ENCODE measurements around the gene ID3. TPM values are rescaled to one million over a fixed set of nuclear protein-coding genes. Genes with fewer than 3 reads are reported as not detected.

ID3 gene
- total and polyA plus RNA-seq, 2 of the 8 experiments (the other 6 are each of a cell fraction or from before 2014, with no cell fraction given) = 240 to 304 TPM

DNA sequence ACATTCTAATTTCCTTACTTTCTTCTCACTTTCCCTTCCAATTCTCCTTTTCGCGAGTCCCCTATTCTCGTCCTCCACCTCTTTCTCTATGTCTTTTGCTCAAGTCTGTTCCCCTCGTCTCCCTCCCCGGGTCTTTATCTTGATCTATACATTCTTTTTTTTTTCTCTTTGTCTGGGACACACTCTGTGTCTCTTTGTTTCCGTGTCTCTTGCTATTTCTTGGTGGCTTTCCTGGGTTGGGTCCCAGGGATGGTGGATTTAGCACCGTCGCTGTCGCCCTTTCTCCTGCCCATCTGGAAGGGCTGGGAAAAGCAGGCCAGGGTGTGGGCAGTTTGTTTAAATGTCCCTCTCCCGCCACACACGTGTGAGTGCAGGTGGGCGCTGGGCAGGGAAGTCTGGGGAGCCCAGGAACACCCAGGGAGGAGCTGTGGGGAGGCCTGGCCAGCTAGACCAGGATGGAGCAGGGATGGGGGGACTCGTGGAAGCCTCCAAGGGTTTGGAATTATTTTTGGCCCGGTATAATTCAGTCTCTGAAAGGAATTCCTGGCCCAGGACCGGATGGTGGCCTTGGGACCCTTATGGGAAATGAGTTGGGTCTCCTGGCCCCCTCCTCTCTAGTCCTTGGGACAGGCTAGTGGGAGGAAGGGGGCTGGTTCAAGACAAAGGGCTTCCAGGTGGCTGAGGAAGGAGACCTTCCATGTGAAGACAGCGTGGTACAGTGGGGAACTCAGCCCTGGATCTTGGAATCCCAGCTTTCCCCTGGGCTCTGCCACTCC is 9.5 kb upstream of the ID3 start:
- DNase-seq (ENCODE audit: low read depth in 1 of 2, low spot score in 2 of 2) = no peak

More for the DNA sequence above, 9.5 kb upstream of the ID3 start:
- Histone ChIP-seq H4K5ac (ENCODE audit: insufficient read length, low read depth, low read length) (peak overlapping the region; percentile 81), H2BK120ac (replicated peaks; ENCODE audit: low read depth, low read length) (peak overlapping the region; percentile 78), H2AK5ac (ENCODE audit: low read depth, low read length) (no peak overlapping the region; the same call in 1 of the 2 replicates), H3K79me1 (ENCODE audit: low read depth, low read length) (0 out of 2 replicates have a peak, but pooled peaks cover 2% of the 10 kb centered on the region), H3K9me3 (ENCODE audit: insufficient read depth in 2 of 2, low read depth in 1 of 2, low read length in 1 of 2) (no peaks in the 10 kb centered on the region), H3K14ac (ENCODE audit: insufficient read length) (no peak overlapping the region), H3K4ac (replicated peaks; ENCODE audit: insufficient read length, low read depth, low read length) (peak overlapping the region; percentile 83), H3K18ac (ENCODE audit: extremely low read depth, low read length) (peak overlapping the region; percentile 93), H3K27ac (ENCODE audit: low read depth, low read length) (0 out of 2 replicates have a peak overlapping the region, but pooled peaks have one; percentile 13), H2BK12ac (ENCODE audit: low read depth, low read length) (peak overlapping the region; percentile 89), H2BK15ac (ENCODE audit: low read length) (peak overlapping the region; percentile 41; the same call in 1 of the 2 replicates), H4K20me1 (replicated peaks in 1 of 2; ENCODE audit: control insufficient read depth in 1 of 2, insufficient read depth in 2 of 2, low read length in 2 of 2) (no peaks in the 10 kb centered on the region), H4K91ac (replicated peaks; ENCODE audit: insufficient read length, low read length) (peak overlapping the region; percentile 98), H3K56ac (replicated peaks; ENCODE audit: insufficient read length, low read depth, low read length) (peak overlapping the region; percentile 38), H3K4me1 (replicated peaks in 1 of 4; ENCODE audit: control insufficient read depth in 3 of 4, insufficient read depth in 4 of 4, low read length in 3 of 4) (peaks cover 7 to 20% (median 15%) of the 10 kb centered on the region in 4 experiments), H3K9ac (replicated peaks in 1 of 4; ENCODE audit: extremely low read depth in 1 of 4, low read depth in 3 of 4, low read length in 3 of 4) (peak overlapping the region in 3 of 4 experiments; percentile 0 to 28 (median 20); a peak in 3 of 7 replicates), H4K8ac (ENCODE audit: extremely low read depth, insufficient read depth, low read length) (peak overlapping the region; percentile 88), H2AFZ (ENCODE audit: low read length) (no peak overlapping the region), H3K79me2 (ENCODE audit: control insufficient read depth in 1 of 2, insufficient read depth in 2 of 2, low read length in 2 of 2) (no peaks in the 10 kb centered on the region; a peak in 1 of 4 replicates), H3K36me3 (ENCODE audit: control insufficient read depth in 2 of 4, insufficient read depth in 4 of 4, low read length in 3 of 4) (no peaks in the 10 kb centered on the region), H3K4me3 (ENCODE audit: extremely low read depth in 1 of 4, insufficient read depth in 2 of 4, low read depth in 3 of 4, low read length in 4 of 4) (peak overlapping the region; percentile 42 to 67 (median 46)), H3K23me2 (ENCODE audit: low read depth, low read length) (peaks cover 6% of the 10 kb centered on the region; the same call in 1 of the 2 replicates), H2BK5ac (ENCODE audit: low read depth, low read length) (peak overlapping the region; percentile 79), H3K4me2 (ENCODE audit: insufficient read depth in 1 of 2, low read depth in 2 of 2, low read length in 2 of 2) (peak overlapping the region; percentile 71 to 74), H2BK20ac (ENCODE audit: low read length) (peak overlapping the region; percentile 92), H3K27me3 (replicated peaks in 1 of 4; ENCODE audit: control insufficient read depth in 3 of 4, extremely low read depth in 1 of 4, insufficient read depth in 3 of 4, low read length in 3 of 4) (peaks cover 0 to 5% (median 0%) of the 10 kb centered on the region in 4 experiments; a peak in 4 of 7 replicates), H3K23ac (ENCODE audit: insufficient read length) (no peak overlapping the region)
- whole genome bisulfite sequencing, 2 experiments (ENCODE audit: extremely low coverage in 1 of 2, insufficient coverage in 1 of 2, insufficient read length in 1 of 2, insufficient replicate concordance in 2 of 2, low coverage in 1 of 2, low lambda C conversion rate in 2 of 2, missing lambda C conversion rate in 1 of 2) = 20 to 100% methylated on average over 2 to 15 of the region's 16 CpGs
- FAIRE-seq = no peak
- ChIA-PET CTCF (ENCODE audit: partially characterized antibody) (interaction anchor here (0.6 to 12.3 kb wide), 7 partner anchors 13 to 749 kb away, joined by 3 to 143 read pairs (median 4); no protein-coding TSS in a partner anchor), POLR2A (ENCODE audit: partially characterized antibody) (interaction anchor here (0.6 to 20.4 kb wide), 8 partner anchors 9 to 69 kb away, joined by 3 to 547 read pairs (median 5); partner anchors contain the start of gene ID3)
- TF ChIP-seq ASH2L (IDR thresholded peaks at IDR 0.05; ENCODE audit: low read length) (peak; percentile 59), CBX5 (IDR thresholded peaks at IDR 0.05; ENCODE audit: low read depth, low read length) (no peak)

Measured in H1 (cell line).